Transverse colon (tissue), 4 donors: Measurements from ENCODE around the gene ZNF519. TPM values are rescaled to one million over a fixed set of nuclear protein-coding genes. Genes with fewer than 3 reads are reported as not detected.

Experiments used
- DNase-seq: peaks from one replicate; pipeline ENCODE4 v3.0.0-alpha.2; 2019
- H3K27ac ChIP-seq, 4 donors: fragments of 200-600 bp; sonication (generic); 2 replicates each; pipeline ENCODE4 v1.5.1; 2016 to 2018; ENCODE audit warnings: inconsistent platforms in 4 of 4
- H3K27me3 ChIP-seq: fragments of 200-600 bp; sonication (generic); 2 replicates; pipeline ENCODE4 v1.5.1; 2017; ENCODE audit warnings: inconsistent platforms
- H3K36me3 ChIP-seq, 4 donors: fragments of 200-600 bp; sonication (generic); 2 replicates each; pipeline ENCODE4 v1.5.1; 2017 to 2019; ENCODE audit warnings: inconsistent platforms in 4 of 4
- H3K4me1 ChIP-seq, 4 donors: fragments of 200-600 bp; sonication (generic); 2 replicates each; pipeline ENCODE4 v1.5.1; 2017 to 2020; ENCODE audit warnings: inconsistent platforms in 4 of 4
- H3K4me3 ChIP-seq, 4 donors: fragments of 200-600 bp; sonication (generic); 1 replicate in 1 of 4; 2 replicates in 3 of 4; pipeline versions ENCODE4 v1.5.1 to v1.6.1; 2017 to 2019; ENCODE audit warnings: inconsistent platforms in 4 of 4
- H3K9me3 ChIP-seq, 2 donors: fragments of 200-600 bp; sonication (generic); 2 replicates each; pipeline ENCODE4 v1.5.1; 2017 to 2019; ENCODE audit warnings: inconsistent platforms in 2 of 2
- CTCF ChIP-seq, 5 experiments: fragments of 200-600 bp in 3 of 5; fragments of 450-650 bp in 2 of 5; sonication (generic) in 3 of 5; IDR thresholded peaks; 1 replicate in 2 of 5; 2 replicates in 3 of 5; pipeline ENCODE4 v1.5.1; 2016 to 2017; ENCODE audit warnings: antibody characterized with exemption in 5 of 5, inconsistent platforms in 3 of 5, mild to moderate bottlenecking in 2 of 5, moderate library complexity in 1 of 5
- EP300 ChIP-seq: sonication (generic); formaldehyde crosslinking; IDR thresholded peaks from one replicate; pipeline ENCODE4 v1.6.1; 2017; ENCODE audit warnings: antibody characterized with exemption, low read depth
- POLR2A ChIP-seq: fragments of 450-650 bp; IDR thresholded peaks from one replicate; pipeline ENCODE4 v1.6.1; 2016; ENCODE audit warnings: antibody characterized with exemption, mild to moderate bottlenecking, moderate library complexity
- POLR2AphosphoS5 ChIP-seq, 3 donors: sonication (generic); formaldehyde crosslinking; IDR thresholded peaks; one replicate each; pipeline ENCODE4 v1.6.1; 2016; ENCODE audit warnings: antibody characterized with exemption in 3 of 3
- WGBS, 2 donors: methylation state at CpG; one replicate each; pipeline ENCODE4 v1.1.5; 2018; ENCODE audit warnings: low coverage in 1 of 2; 5-methylcytosine and 5-hydroxymethylcytosine counted together
- in situ Hi-C, 4 donors: fragments of 200-750 bp; cut with MboI; loops; one replicate each; pipeline versions ENCODE4 v1.15.0 to v1.15.1; 2017; ENCODE audit warnings: low sequenced_read_pairs in 3 of 4, low pct_ligation_motif_present in 1 of 4, low pct_unique_long_range_greater_than_20kb in 1 of 4
- intact Hi-C: fragments of 100-400 bp; cut with DNase I; formaldehyde crosslinking; loops from one replicate; pipeline ENCODE4 v1.15.1; 2023; ENCODE audit warnings: low total_unique reads
- total RNA-seq, 4 donors: library from RNA; depleted of rRNA; stranded (reverse); fragments of >200 nt; gene quantifications; one replicate each; pipeline ENCODE4 v1.1.0, GENCODE V29; 2016

ZNF519 gene
- total RNA-seq, 4 donors from 2014 or later = 1.2 to 15.3 (median 4.5) TPM

- no peak overlapping the region for H3K27ac ChIP-seq
- no peaks in the 10 kb centered on the region for H3K36me3 ChIP-seq
- no peak for DNase-seq
- no peaks in the 10 kb centered on the region for H3K9me3 ChIP-seq
- no peak overlapping the region for H3K4me3 ChIP-seq
- intact Hi-C loops (no loop called here), in situ Hi-C loops (loop anchor here in 1 of 4 donors (25.0 kb wide), 1 partner anchor 261 kb away; no protein-coding TSS in a partner anchor)
- no peaks in the 10 kb centered on the region for H3K4me1 ChIP-seq
- no peaks in the 10 kb centered on the region for H3K27me3 ChIP-seq
- 90 to 100% methylated on average over 2 to 6 of the region's 6 CpGs for WGBS, 2 donors
- TF ChIP-seq CTCF (IDR thresholded peaks at IDR 0.05) (no peak), POLR2A (no peak), EP300 (no peak), POLR2AphosphoS5 (IDR thresholded peaks at IDR 0.05) (no peak)
Measured at GRCh38 chr18:14098428-14098827, 33.8 kb downstream of the ZNF519 start.

GRCh38 chr18:14097761-14098160 is 34.5 kb downstream of the ZNF519 start:
- Histone ChIP-seq H3K27ac (no peak overlapping the region), H3K4me1 (no peaks in the 10 kb centered on the region), H3K36me3 (no peaks in the 10 kb centered on the region), H3K27me3 (no peaks in the 10 kb centered on the region), H3K4me3 (no peak overlapping the region), H3K9me3 (no peaks in the 10 kb centered on the region)
- in situ Hi-C loops = loop anchor here in 1 of 4 donors (25.0 kb wide), 1 partner anchor 260 kb away; no protein-coding TSS in a partner anchor
- 90 to 93% methylated on average over 2 of the region's 2 CpGs for WGBS, 2 donors
- intact Hi-C loops = no loop called here
- no peak for DNase-seq
- TF ChIP-seq POLR2A (no peak), EP300 (no peak), CTCF (IDR thresholded peaks at IDR 0.05) (no peak), POLR2AphosphoS5 (IDR thresholded peaks at IDR 0.05) (no peak)

- in situ Hi-C loops (loop anchor here in 1 of 4 donors (25.0 kb wide), 1 partner anchor 256 kb away; no protein-coding TSS in a partner anchor), intact Hi-C loops (no loop called here)
- Histone ChIP-seq H3K36me3 (no peaks in the 10 kb centered on the region), H3K4me1 (no peaks in the 10 kb centered on the region), H3K9me3 (no peaks in the 10 kb centered on the region), H3K4me3 (no peak overlapping the region), H3K27me3 (no peaks in the 10 kb centered on the region), H3K27ac (no peak overlapping the region)
- WGBS, 2 donors = 38 to 56% methylated on average over 1 of the region's 1 CpG
- TF ChIP-seq CTCF (IDR thresholded peaks at IDR 0.05) (no peak), POLR2AphosphoS5 (IDR thresholded peaks at IDR 0.05) (no peak), POLR2A (no peak), EP300 (no peak)
- no peak for DNase-seq
Measured at GRCh38 chr18:14093307-14093915, 38.8 kb downstream of the ZNF519 start.

- Histone ChIP-seq H3K27me3 (no peaks in the 10 kb centered on the region), H3K36me3 (no peaks in the 10 kb centered on the region), H3K27ac (no peak overlapping the region), H3K4me3 (no peak overlapping the region), H3K4me1 (no peaks in the 10 kb centered on the region), H3K9me3 (no peaks in the 10 kb centered on the region)
- in situ Hi-C loops (loop anchor here in 1 of 4 donors (25.0 kb wide), 1 partner anchor 255 kb away; no protein-coding TSS in a partner anchor), intact Hi-C loops (no loop called here)
- TF ChIP-seq POLR2A (no peak), EP300 (no peak), POLR2AphosphoS5 (IDR thresholded peaks at IDR 0.05) (no peak), CTCF (IDR thresholded peaks at IDR 0.05) (no peak)
- 79 to 81% methylated on average over 5 to 7 of the region's 7 CpGs for WGBS, 2 donors
- DNase-seq = no peak
Measured at GRCh38 chr18:14092625-14093306, 39.5 kb downstream of the ZNF519 start.
